GM18498 (cell line): ENCODE measurements around the gene PRDM16.

ENCODE experiments used
- ATAC-seq: cut with Tn5 transposase; IDR thresholded peaks from one replicate; pipeline ENCODE4 v1.9.1; 2021; ENCODE audit warnings: mild to moderate bottlenecking, moderate library complexity; ENCODE audit not compliant: unreplicated experiment

Gene PRDM16

GRCh38 chr1:3475839-3476573 lies 407.0 kb downstream of the PRDM16 start:
- no peak for ATAC-seq

- ATAC-seq, result no peak
These were observed 407.7 kb downstream of the PRDM16 start for GRCh38 chr1:3476666-3477065.

GRCh38 chr1:3477241-3477995 lies 408.4 kb downstream of the PRDM16 start:
- no peak for ATAC-seq

DNA sequence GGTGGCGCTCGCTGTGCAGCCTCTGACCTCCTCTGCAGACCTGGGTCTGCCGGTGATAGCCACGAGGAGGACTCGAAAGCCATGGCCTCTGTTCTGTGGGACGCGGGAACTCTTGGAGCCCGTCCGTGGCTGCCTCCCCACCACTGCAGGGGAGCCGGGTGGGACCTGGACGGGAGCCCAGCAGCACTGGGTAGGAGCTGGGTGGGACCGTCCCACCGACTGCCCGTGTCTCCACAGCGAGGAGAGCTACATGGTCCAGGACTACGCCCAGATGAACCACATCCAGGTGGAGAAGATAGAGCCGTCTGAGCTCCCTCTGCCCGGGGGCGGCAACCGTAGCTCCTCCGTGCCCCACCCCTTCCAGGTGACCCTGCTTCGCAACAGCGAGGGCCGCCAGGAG lies 409.2 kb downstream of the PRDM16 start:
- ATAC-seq, result no peak

GRCh38 chr1:3479511-3480368 lies 410.7 kb downstream of the PRDM16 start:
- ATAC-seq, result no peak

DNA sequence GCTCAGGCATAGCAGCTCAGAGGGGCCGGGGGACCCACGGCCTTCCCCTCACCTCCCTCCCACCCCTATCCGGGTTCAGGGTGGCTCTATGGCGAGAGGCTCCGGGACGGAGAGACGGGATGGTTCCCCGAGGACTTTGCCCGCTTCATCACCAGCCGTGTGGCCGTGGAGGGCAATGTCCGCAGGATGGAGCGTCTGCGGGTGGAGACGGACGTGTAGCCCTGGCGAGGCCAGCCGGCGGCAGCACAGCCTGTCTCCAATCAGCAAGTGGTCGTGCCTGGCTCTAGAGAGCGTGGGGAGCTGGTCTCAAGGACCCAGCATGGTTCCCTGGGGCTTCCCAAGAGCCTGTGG lies 411.3 kb downstream of the PRDM16 start:
- ATAC-seq, result no peak

GRCh38 chr1:3481046-3481445 lies 412.0 kb downstream of the PRDM16 start:
- no peak for ATAC-seq

DNA sequence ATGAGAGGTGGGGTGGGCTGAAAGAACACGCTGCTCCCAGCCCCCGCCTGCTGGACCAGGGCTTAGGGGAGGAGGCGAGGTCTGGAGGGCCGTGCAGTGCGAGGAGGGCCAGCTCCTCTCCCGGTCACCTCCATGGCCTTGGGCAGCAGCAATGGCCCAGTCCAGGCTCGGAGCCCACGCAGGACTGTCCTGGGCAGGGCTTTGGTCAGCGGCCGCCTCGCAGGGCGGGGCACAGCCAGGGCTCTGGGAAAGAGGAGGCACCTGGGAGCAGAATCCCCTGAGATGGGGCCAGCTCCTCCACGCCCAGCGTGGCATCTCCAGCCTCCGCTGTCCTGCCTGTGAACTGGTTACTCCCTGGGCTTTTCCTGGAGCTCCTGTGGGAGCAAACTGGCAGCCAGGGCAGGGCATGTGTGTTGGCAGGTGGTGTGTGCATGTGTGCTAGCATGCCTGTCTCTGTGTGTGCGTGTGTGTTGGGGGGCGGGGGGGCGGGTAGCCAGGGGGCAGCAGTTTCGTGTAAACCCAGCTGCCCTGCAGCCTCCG lies 412.9 kb downstream of the PRDM16 start:
- ATAC-seq, result no peak

DNA sequence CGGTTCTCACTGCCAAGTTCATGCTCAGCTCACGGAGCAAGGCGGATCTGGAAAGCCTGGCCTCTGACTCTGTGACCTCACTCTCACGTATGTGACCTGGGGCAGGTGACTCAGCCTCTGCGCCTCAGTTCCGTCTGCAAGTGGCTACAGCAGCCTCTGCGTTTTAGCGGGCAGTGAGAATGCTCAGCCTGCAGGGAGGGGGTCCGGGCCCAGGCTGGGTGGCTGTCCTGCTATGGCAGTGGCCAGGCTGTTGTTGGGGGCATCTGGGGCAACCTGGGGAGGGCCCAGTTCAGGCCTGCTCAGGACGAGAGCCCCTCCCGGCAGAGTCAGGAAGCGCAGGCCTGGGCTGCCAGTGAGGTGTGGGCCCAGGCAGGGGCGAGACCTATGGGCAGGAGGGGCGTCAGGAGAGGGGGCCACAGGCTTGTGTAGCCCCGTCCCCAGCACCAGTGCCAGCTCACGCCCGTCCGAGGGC lies 413.4 kb downstream of the PRDM16 start:
- no peak for ATAC-seq

- no peak for ATAC-seq
These were observed 414.4 kb downstream of the PRDM16 start for GRCh38 chr1:3483380-3483779.

DNA sequence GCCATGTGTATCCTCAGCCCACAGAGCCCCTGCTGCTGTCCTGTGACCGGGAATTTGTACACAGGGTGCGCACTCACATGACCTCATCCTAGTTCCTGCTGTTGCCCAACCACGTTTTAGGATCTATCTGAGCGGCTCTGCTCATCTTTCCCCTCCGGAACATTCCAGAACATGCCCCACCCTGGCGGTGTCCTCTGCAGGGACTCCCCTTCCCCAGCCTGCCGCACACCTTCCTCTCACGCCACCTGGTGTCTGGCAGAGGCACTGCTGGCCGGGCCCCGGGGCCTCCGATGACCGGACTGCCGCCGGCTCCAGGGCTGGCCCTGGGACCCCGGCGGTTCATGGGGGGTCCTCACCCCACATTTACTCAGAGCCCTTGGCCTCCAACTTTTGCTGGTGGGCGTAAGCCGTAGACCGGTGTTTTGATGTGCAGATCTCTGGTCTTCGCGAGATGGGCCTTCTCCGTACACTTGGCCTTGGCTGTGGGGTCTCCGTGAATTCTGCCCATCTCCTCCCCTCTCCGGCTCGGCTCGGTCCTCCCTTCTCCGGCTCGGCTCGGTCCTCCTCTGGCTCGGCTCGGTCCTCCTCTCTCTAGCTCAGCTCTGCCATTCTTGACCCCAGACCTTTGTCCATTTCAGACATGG lies 414.9 kb downstream of the PRDM16 start:
- no peak for ATAC-seq

GRCh38 chr1:3485016-3485415 lies 416.0 kb downstream of the PRDM16 start:
- no peak for ATAC-seq
